GM18861 (cell line): Measurements from ENCODE around the gene LMO7.
"Not testable (repeated sequence)": the region's sequence is repeated elsewhere in the genome, so short reads cannot be mapped to it uniquely, and the experiment has no call there.

Experiments
- ATAC-seq: cut with Tn5 transposase; IDR thresholded peaks from one replicate; pipeline ENCODE4 v1.9.1; 2021; ENCODE audit not compliant: unreplicated experiment

The LMO7 gene

GRCh38 chr13:75647126-75647784, 11.1 kb downstream of the LMO7 start:
- peak; percentile 85 for ATAC-seq

- ATAC-seq = no peak
These were observed 12.3 kb downstream of the LMO7 start for GRCh38 chr13:75648446-75648845.

- ATAC-seq = no peak
These were observed 14.9 kb downstream of the LMO7 start for GRCh38 chr13:75651013-75651412.

GRCh38 chr13:75652726-75653125, 16.6 kb downstream of the LMO7 start:
- no peak for ATAC-seq

- ATAC-seq = no peak
These were observed 20.4 kb downstream of the LMO7 start for GRCh38 chr13:75656425-75656989.

GRCh38 chr13:75657111-75657510, 21.0 kb downstream of the LMO7 start:
- ATAC-seq = no peak

- no peak for ATAC-seq
These were observed 24.6 kb downstream of the LMO7 start for GRCh38 chr13:75660694-75661093.

- ATAC-seq = no peak
These were observed 25.3 kb downstream of the LMO7 start for GRCh38 chr13:75661443-75661842.

- no peak for ATAC-seq
These were observed 30.7 kb downstream of the LMO7 start for GRCh38 chr13:75666646-75667351.

- ATAC-seq = no peak
These were observed 33.6 kb downstream of the LMO7 start for GRCh38 chr13:75669706-75670105.

- ATAC-seq = no peak
These were observed 34.4 kb downstream of the LMO7 start for GRCh38 chr13:75670496-75670895.

GRCh38 chr13:75675421-75675820, 39.3 kb downstream of the LMO7 start:
- no peak for ATAC-seq

GRCh38 chr13:75679459-75679858, 43.3 kb downstream of the LMO7 start:
- no peak for ATAC-seq

GRCh38 chr13:75680251-75680650, 44.1 kb downstream of the LMO7 start:
- not testable (repeated sequence) for ATAC-seq

- no peak for ATAC-seq
These were observed 46.2 kb downstream of the LMO7 start for GRCh38 chr13:75682326-75682725.

GRCh38 chr13:75685239-75685697, 49.1 kb downstream of the LMO7 start:
- no peak for ATAC-seq

GRCh38 chr13:75687150-75687763, 51.1 kb downstream of the LMO7 start:
- ATAC-seq = no peak

GRCh38 chr13:75689686-75690085, 53.6 kb downstream of the LMO7 start:
- no peak for ATAC-seq

- no peak for ATAC-seq
These were observed 54.5 kb downstream of the LMO7 start for GRCh38 chr13:75690607-75691006.

- no peak for ATAC-seq
These were observed 55.1 kb downstream of the LMO7 start for GRCh38 chr13:75691183-75691582.

GRCh38 chr13:75693227-75693626, 57.1 kb downstream of the LMO7 start:
- ATAC-seq = no peak

GRCh38 chr13:75694722-75695121, 58.6 kb downstream of the LMO7 start:
- no peak for ATAC-seq
